ENCODE results near the gene CNOT4.

DNA sequence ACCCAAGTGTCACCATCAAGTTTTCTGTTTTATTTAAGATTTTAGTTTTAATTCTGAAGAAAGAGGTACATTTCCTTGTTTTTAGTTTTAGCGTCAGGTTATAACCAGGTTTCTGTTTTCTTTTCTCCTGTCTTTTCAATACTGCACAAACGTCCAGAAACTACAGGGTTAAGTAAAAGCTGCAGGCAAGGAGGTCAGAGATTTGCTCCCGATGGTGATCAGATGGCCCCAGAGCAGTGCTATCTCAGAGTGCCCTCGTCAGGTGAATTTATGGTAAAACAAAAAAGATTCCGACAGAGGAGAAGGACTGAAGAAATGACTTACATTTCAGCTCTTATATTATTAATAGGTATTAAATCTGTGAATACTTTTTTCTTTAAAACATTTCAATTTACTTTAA is 148.1 kb downstream of the CNOT4 start:
- TF ChIP-seq, protein P1, sequence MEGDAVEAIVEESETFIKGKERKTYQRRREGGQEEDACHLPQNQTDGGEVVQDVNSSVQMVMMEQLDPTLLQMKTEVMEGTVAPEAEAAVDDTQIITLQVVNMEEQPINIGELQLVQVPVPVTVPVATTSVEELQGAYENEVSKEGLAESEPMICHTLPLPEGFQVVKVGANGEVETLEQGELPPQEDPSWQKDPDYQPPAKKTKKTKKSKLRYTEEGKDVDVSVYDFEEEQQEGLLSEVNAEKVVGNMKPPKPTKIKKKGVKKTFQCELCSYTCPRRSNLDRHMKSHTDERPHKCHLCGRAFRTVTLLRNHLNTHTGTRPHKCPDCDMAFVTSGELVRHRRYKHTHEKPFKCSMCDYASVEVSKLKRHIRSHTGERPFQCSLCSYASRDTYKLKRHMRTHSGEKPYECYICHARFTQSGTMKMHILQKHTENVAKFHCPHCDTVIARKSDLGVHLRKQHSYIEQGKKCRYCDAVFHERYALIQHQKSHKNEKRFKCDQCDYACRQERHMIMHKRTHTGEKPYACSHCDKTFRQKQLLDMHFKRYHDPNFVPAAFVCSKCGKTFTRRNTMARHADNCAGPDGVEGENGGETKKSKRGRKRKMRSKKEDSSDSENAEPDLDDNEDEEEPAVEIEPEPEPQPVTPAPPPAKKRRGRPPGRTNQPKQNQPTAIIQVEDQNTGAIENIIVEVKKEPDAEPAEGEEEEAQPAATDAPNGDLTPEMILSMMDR (conservative IDR thresholded peaks at IDR 0.05) = no peak
- no peak for TF ChIP-seq EZH2 (IDR thresholded peaks at IDR 0.05; ENCODE audit: low read depth)

Measured in PC-9 (cell line).